SIG-M5 treated with dmso at 0.1 percent for 504 hours (cell line): ENCODE data around the gene ZNF500.

Experiments used
- DNase-seq: peaks from one replicate; lab custom pipeline; 2025; ENCODE audit not compliant: unreplicated experiment; lab: John Stamatoyannopoulos, UW

ZNF500 gene

DNA sequence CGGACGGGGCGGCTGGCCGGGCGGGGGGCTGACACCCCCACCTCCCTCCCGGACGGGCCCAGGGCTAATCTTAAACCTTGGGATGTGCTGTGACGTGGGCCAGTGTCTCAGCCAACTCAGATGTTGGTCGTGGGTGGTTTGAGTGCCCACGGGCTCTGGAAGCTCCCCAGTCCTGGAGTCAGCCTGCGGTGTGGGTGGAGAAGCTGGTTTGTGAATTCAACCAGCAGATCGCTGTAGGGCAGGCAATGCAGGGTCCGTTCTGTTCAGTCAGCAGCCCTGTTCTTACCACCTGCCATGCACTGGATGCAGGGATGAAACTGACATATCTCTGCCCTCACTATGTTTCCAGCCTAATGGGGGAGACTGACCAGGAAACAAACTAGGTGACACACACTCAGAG lies 8.0 kb upstream of the ZNF500 start:
- no peak for DNase-seq

DNA sequence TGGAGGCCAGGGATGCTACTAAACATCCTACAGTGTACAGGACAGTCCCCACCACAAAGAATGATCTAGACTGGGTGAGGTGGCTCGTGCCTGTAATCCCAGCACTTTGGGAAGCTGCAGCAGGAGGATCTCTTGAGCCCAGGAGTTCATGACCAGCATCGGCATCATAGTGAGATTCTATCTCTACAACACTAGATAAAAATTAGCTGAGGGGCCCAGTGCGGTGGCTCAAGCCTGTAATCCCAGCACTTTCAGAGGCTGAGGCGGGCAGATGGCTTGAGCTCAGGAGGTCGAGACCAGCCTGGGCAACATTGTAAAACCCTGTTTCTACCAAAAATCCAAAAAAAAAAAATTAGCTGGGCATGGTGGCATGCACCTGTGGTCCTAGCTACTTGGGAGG lies 5.4 kb upstream of the ZNF500 start:
- no peak for DNase-seq

DNA sequence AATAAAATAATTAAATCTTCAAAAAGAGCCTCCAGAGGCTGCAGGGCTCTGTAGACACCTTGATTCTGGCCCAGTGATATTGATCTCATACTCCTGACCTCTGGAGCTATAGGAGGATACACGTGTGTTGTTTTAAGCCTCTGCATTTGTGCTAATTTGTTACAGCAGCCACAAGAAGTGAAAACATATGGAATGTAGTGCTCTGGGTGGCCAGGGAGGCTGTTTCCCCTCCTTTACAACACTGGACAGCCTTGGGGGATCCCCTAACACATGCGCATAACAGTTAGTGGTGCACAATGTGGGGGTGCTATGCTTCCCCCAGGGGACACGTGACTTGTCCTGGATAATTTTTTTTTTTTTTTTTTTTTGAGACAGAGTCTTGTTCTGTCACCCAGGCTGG lies 4.7 kb upstream of the ZNF500 start:
- no peak for DNase-seq

DNA sequence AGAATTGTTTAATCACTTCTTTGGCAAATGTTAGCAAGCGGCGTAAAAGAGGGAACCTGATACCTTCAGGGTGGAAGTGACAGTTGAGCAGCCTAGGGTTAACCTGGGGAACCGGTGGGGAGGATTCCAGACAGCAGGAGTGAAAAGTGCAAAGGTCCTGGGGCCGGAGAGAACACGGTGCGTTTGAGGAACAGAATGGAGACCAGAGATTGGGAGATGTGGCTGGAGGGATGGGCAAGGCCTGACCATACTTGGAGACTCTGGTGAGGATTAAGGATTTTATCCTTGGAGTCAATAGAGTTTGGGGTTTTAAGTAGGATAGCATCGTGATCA lies 2.3 kb upstream of the ZNF500 start:
- no peak for DNase-seq

DNA sequence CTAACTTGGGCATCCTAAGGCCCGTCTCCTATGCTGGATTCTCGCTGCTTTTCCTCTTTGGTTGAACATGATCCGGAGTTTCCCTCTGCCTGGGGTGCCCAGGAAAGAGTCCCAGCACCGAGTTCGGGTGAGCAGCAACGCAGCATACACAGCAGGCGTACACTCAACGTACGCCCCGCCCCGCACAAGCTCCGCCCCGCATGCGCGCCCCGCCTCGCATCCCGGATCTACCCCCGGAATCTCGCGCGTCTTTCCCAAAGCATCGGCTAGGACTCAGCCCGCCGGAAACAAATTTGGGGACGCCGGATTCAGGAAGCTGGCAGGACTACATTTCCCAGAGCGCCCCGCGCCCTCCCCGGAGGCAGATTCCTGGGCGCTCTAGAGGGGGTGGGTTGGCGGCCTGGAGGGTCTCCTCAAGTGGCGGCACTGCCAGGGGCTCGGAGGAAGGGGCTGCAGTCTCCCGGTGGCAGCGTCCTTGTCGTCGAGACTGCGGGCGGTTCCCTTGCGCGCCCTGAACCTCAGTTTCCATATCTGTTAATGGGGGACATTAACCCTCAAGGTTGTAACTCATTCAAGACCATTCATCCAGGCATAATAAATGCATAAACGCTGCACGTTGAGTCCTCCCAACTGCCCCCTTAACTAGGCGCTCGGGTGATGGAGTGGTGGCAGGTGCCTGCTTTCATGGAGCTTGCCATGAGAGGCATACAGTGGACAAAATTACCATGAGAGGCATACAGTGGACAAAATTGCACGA lies 1.8 kb upstream of the ZNF500 start:
- peak; percentile 87 for DNase-seq

DNA sequence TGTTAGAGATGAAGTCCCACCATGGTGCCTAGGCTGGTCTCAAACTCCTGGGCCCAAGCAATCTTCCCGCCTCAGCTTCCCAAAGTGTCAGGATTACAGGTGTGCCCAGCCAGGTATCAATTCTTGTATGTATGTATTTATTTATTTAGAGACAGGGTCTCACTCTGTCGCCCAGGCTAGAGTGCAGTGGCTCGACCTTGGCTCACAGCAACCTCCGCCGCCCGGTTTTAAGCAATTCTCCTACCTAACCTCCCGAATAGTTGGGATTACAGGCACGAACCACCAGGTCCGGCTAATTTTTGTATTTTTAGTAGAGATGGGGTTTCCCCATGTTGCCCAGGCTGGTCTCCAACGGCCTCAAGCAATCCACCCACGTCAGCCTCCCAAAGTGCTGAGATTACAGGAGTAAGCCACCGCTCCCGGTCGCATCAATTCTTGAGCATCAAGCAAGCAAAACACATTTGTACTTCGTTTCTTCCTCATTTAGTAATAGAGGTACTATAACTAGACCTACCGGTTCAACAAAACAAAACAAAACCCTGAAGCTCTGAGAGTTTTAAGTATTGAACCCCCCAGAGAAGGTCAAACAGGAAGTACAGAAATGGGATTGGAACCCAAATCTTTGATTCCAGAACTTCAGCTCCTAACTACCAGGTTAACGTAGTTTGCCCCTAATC lies 1.0 kb upstream of the ZNF500 start:
- peak; percentile 58 for DNase-seq

DNA sequence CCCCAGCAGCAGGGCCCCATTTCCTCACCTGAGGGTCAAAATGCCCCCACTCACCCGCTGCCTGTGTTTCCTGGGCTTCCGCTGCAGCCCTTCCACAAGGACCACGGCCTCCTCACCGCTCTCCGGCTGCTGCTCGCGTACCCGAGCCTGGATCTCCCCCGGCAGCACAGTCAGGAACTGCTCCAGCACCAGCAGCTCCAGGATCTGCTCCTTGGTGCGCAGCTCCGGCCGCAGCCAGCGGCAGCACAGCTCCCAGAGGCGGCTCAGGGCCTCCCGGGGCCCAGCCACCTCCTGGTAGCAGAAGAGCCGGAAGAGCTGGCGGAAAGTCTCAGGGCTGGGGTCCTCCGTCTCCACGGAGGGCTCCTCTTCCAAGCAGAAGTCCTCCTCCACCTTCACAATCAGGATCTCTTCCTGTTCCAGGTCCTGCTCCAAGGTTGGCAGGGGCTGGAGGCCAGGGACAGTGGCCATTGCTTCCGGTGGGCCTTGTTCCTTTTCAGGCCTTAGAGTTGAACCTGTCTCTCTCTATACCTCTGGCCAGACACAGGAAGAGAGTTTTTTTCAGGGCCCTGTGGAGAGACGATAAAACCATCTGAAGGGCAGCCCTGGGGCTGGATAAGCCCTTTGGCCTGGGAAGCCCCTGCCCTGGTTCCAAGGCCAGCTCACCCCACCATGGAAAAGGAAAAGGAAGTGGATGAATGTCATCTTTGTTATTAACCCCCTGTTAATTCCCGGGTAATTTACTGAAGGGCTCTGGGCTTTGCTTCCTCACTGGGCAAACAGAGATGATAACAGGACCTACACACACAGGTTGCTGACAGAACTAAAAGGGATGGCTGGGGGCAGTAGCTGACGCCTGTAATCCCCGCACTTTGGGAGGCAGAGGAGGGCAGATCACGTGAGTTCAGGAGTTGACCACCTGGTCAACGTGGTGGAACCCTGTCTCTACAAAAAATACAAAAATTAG lies 1.2 kb downstream of the ZNF500 start:
- no peak for DNase-seq

DNA sequence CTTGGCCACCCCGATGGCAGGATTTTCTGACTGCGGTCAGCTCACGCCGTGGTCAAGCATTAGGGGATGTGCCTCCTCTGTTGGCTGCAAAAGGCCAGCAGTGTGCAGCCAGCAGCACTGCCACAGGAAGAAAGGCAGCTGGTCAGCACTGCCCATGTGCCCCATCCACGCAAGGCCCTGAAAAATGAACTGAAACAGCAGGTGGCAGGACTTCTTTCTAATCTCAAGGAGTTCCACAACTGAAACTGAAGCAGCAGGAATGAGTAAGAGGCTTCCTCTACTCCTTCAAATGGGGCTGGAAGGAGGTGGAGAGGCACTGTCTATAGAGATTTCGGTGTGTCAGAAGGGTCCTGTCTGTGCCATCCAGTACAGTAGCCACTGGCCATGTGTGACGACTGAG lies 3.2 kb downstream of the ZNF500 start:
- DNase-seq: no peak

DNA sequence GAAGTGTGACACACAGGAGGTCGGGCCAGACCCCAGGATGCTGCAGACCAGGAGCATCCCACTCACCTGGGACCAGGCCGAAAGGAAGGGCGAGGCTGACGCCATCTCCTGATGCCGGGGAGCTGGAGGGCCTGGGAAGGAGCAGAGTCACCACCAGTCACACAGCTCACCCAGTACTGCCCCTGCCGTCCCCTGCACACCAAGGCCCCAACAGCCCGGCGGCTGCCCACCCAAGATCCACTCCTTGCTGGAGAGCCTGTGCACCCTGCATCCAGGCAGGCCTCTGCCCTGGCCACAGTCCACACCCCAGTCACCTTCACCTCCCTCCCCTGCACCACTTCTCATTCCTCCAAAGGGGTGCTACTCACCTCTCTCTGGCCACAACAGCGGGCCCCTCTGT lies 4.8 kb downstream of the ZNF500 start:
- DNase-seq: no peak

DNA sequence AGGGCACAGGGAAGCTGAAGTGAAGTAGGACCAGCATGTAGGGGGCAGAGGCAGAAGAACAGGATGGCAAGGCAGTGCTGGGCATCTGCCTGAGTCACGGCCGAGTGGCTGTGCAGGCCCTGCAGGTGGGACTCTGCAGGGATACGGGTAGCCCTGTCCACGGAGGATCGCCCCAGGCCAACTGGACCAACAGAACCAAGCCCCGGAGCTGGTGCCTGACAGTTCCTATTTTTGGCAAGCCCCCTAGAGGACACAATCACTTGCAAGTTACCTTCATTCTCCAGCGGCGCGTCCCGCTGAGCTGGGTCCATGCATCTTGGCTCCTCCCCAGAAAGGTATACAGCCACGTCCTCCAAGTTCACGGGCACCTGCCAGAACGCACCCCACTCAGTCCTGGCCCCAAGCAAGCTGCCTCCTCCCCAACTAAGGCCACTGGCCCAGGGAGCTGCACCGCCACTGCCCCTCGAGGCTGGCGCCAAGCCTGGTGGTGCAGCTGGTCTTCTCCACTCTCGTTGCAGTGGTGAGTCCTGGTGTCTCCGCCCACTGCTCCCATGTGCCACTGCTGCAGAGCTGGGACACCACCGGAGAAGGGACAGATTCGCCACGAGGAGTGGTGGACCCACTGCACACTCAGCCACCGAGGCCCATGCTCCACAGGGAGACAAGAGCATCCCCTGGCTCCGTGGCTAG lies 6.6 kb downstream of the ZNF500 start:
- DNase-seq: no peak

DNA sequence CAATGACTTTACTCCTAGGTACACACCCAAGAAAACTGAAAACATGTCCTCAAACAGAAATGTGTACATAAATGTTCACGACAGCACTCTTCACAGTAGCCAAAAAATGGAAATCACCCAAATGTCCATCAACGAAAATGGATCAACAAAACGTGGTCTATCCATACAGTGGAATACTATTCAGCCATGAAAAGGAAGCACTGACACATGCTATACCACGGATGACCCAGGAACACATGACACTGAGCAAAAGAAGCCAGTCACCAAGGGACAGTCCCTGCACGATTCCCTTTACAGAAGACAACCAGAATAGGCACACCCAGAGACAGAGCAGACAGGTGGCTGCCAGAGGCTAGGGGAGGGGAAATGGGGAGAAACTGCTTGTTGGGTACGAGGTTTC lies 11.3 kb downstream of the ZNF500 start:
- DNase-seq: no peak

DNA sequence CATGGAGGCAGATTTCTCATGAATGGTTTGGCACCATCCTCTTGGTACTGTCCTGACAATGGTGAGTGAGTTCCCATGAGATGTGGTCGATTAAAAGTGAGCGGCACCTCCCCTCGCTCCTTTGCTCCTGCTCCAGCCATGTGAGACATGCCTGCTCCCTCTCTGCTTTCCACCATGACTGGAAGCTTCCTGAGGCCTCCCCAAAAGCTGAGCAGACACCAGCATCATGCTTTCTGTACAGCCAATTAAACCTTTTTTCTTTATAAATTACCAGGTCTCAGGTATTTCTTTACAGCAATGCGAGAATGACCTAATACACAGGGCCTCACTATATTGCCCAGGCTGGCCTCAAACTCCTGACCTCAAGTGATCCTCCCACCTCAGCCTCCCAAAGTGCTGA lies 12.1 kb downstream of the ZNF500 start:
- DNase-seq: no peak

DNA sequence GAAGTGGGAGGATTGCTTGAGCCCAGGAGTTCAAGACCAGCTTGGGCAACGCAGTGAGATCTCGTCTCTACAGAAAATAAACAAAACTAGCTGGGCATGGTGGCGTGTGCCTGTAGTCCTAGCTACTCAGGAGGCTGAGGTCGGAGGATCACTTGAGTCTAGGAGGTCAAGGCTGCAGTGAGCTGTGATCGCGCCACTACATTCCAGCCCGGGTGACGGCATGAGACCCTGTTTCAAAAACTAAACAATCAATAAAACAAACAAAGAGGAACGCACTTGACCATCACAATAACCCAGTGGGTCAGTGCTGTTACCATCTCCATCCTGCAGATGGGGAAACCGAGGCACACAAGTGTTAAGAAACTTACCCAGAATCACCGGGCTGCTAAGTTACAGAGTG lies 13.7 kb downstream of the ZNF500 start:
- no peak for DNase-seq

DNA sequence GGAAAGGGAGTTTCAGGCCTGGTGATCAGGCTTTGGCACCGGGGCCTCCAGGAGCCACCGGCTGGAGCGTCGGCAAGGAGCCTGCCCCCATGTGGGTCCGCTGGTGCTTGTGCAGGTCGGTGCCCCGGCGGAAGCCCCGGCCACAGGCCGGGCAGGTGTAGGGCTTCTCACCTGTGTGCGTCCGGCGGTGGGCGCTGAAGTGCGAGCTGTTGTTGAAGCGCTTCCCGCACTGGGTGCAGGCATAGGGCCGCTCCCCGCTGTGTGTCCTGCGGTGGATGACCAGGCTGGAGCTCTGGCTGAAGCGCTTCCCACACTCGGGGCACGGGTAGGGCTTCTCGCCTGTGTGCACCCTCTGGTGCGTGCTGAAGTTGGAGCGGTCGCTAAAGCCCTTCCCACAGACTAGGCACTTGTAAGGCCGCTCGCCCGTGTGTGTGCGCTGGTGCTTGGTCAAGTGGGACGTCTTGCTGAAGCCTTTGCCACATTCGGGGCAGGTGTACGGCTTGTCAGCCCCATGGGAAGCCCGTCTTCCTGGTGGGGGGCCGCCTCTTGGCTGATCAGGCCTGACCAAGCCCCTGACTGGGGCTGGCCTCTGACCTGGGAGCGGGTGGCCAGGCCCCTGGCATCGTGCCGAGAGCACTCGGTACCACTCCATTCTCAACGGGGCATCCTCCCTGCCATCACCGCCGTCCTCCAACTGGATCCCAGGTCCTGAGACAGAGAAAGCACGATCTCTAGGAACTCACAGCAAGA lies 14.4 kb downstream of the ZNF500 start:
- DNase-seq: no peak

DNA sequence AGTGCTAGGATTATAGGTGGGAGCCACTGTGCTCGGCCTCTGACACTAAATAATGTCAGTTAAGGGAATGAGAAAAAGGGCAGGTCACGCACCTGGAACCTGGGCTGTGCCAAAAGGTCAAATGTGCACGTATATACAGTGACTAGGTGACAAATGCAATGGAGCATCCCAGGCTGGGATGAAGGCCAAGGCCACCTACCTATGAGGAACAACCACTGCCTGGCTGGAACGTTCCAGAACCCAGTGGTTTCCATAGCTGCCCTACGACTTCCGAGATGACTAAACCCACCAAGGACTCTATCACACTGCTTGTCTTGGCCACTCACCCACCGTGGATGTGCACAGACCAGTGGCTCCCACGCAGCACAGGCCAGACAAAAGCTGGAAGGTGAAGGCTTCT lies 16.1 kb downstream of the ZNF500 start:
- no peak for DNase-seq

DNA sequence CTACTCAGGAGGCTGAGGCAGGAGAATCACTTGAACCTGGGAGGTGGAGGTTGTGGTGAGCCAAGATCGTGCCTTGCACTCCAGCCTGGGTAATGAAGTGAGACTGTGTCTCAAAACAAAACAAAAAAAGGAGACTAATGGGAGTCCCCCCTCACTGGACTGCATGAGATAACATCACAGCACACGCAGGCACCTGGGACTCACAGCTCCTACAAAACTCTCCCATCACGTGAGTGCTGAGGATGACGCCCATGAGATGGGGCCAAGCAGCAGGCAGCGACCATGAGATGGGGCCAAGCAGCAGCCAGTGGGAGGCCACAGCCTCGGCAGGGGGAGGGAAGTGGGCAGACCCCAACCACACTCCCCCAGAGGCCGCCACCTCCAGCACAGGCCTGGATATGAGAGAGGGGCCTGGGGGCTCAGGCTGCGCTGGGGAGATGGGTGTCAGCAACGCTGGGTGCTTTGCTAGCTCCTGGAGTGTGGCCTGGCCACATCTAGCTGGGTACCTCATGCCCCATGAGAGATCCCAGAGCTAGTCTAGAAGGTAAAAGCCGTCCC lies 17.2 kb downstream of the ZNF500 start:
- DNase-seq: no peak

DNA sequence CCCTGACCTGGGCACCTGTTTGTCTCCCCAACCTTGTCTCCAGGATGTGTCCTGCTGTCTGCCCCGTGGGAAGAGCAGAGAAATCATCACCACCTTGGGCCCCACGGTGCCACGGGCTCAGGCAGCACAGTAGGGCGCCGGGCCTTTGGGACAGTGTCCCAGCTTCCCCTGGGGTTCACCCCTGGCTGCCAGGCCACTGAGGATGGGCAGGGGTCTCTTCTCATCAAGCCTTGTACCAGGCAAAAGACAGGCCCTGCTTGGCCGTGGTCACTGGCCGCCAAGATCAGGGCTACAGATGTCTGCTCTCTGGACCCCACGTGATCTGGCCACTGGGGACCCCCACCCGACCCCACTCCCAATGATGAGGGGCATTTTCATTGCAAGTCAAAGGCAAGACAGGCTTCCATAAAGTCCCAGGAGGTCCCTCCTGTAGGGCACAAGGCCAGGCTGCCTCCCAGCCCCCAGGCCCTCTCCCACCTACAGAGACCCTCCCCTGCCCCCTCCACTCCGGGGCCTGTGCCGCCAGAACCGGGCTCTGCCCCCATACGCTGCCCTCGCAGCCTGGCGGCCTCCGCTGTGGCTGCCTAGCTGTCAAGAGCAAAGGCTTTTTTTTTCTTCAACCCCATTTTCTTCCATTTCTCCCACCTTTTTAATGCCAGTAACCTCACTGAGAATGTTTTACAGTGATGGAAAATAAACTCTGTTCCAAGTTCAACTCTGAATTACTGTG lies 18.1 kb downstream of the ZNF500 start:
- no peak for DNase-seq

DNA sequence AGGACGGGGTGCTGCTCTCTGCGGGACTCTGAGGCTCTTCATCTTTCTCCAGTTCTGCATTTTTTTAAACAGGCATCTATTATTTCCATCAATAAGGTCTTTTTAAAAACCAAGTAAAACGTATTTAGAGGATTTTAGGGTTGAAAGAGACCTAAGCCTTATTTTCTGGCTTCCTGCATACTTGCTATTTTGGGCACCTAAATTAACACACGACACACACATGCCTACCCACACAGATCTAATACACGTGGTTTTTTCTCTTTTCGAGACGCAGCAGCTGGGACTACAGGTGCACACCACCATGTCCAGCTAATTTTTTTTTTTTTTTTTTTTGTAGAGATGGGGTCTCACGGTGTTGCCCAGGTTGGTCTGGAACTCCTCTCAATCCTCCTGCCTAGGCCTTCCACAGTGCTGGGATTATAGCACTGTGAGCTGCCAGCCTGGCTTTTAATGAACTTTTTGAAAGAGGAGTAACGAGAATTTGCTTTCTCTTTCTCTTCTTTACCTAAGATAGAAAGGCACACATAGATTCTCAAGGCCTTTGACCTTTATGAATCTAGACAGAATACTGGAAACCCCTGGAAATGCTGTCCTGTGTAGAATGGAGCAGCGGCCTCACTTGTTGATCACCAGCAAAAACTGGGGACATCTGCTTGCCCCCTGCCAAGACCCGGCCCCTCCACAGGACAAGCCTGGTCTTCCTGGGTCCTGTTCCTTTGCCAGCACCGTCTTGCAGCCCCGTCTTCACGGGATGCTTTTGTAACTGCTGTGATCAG lies 18.9 kb downstream of the ZNF500 start:
- no peak for DNase-seq
